HepG2 (cell line): ENCODE data around the gene GOLGA7B. TPM values are rescaled to one million over a fixed set of nuclear protein-coding genes. Genes with fewer than 3 reads are reported as not detected.

Source experiments
- ARHGAP35 ChIP-seq: sonication (generic); formaldehyde crosslinking; IDR thresholded peaks from 2 replicates; pipeline ENCODE4 v1.9.0; 2022; ENCODE audit warnings: mild to moderate bottlenecking, inconsistent platforms, moderate library complexity, missing genetic modification reagents, borderline replicate concordance
- BRCA1 ChIP-seq: sonication (generic); formaldehyde crosslinking; IDR thresholded peaks from 2 replicates; pipeline ENCODE4 v1.4.0; 2020; ENCODE audit warnings: missing genetic modification reagents
- CCAR2 ChIP-seq: fragments of 200-400 bp; formaldehyde crosslinking; optimal IDR thresholded peaks from 2 replicates; pipeline ENCODE3; 2018; ENCODE audit warnings: low read depth, mild to moderate bottlenecking, low read length, moderate library complexity
- KAT2B ChIP-seq: fragments of 150-350 bp; IDR thresholded peaks from 2 replicates; pipeline ENCODE4 v1.6.1; 2014; ENCODE audit warnings: low read depth, low read length, borderline replicate concordance
- MAF1 ChIP-seq: sonication (generic); formaldehyde crosslinking; IDR thresholded peaks from 2 replicates; pipeline ENCODE4 v1.5.0; 2020; ENCODE audit warnings: missing genetic modification reagents, borderline replicate concordance
- NR2F6 ChIP-seq, 2 experiments: IDR thresholded peaks; 2 replicates each; pipeline ENCODE4 v1.6.1; 2016; ENCODE audit warnings: antibody characterized with exemption in 1 of 2, mild to moderate bottlenecking in 1 of 2
- ONECUT2 ChIP-seq: sonication (generic); formaldehyde crosslinking; IDR thresholded peaks from 2 replicates; pipeline ENCODE4 v1.4.0; 2020; ENCODE audit warnings: missing genetic modification reagents
- RAD51 ChIP-seq: fragments of 450-650 bp; IDR thresholded peaks from 2 replicates; pipeline ENCODE4 v1.6.1; 2016; ENCODE audit warnings: borderline replicate concordance
- RORA ChIP-seq: sonication (generic); formaldehyde crosslinking; IDR thresholded peaks from 2 replicates; pipeline ENCODE4 v1.5.0; 2020; ENCODE audit warnings: mild to moderate bottlenecking, missing genetic modification reagents, moderate library complexity
- SAP130 ChIP-seq: IDR thresholded peaks from 2 replicates; pipeline ENCODE4 v1.6.1; 2016; ENCODE audit warnings: low read depth
- SCMH1 ChIP-seq: sonication (generic); formaldehyde crosslinking; IDR thresholded peaks from 2 replicates; pipeline ENCODE4 v1.9.0; 2021; ENCODE audit warnings: missing genetic modification reagents, mild to moderate bottlenecking, borderline replicate concordance
- STAT5B ChIP-seq: sonication (generic); formaldehyde crosslinking; IDR thresholded peaks from 2 replicates; pipeline ENCODE4 v1.4.0; 2020; ENCODE audit warnings: missing genetic modification reagents
- TEAD3 ChIP-seq: optimal IDR thresholded peaks from 2 replicates; pipeline ENCODE3; 2016; ENCODE audit warnings: borderline replicate concordance
- XRCC5 ChIP-seq: fragments of 200-400 bp; formaldehyde crosslinking; optimal IDR thresholded peaks from 2 replicates; pipeline ENCODE3; 2017; ENCODE audit warnings: mild to moderate bottlenecking, low read length
- ZFP36L1 ChIP-seq: sonication (generic); formaldehyde crosslinking; IDR thresholded peaks from 2 replicates; pipeline ENCODE4 v1.8.0; 2022; ENCODE audit warnings: mild to moderate bottlenecking, missing genetic modification reagents, moderate library complexity
- ZNF331 ChIP-seq: sonication (generic); formaldehyde crosslinking; IDR thresholded peaks from 2 replicates; pipeline ENCODE4 v1.4.0; 2020; ENCODE audit warnings: missing genetic modification reagents
- ZNF383 ChIP-seq: sonication (generic); formaldehyde crosslinking; IDR thresholded peaks from 2 replicates; pipeline ENCODE4 v1.4.0; 2020; ENCODE audit warnings: missing genetic modification reagents, mild to moderate bottlenecking, borderline replicate concordance
- ZNF460 ChIP-seq: sonication (generic); formaldehyde crosslinking; IDR thresholded peaks from 2 replicates; pipeline ENCODE4 v1.5.1; 2020; ENCODE audit warnings: missing genetic modification reagents, mild to moderate bottlenecking, borderline replicate concordance
- ZNF510 ChIP-seq: sonication (generic); formaldehyde crosslinking; IDR thresholded peaks from 2 replicates; pipeline ENCODE4 v1.4.0; 2020; ENCODE audit warnings: low read depth, mild to moderate bottlenecking, missing genetic modification reagents
- ZNF552 ChIP-seq: sonication (generic); formaldehyde crosslinking; IDR thresholded peaks from 2 replicates; pipeline ENCODE4 v1.9.0; 2022; ENCODE audit warnings: missing genetic modification reagents, mild to moderate bottlenecking, borderline replicate concordance
- polyA plus RNA-seq, 8 experiments: library from polyadenylated mRNA; depleted of rRNA in 3 of 8; stranded (reverse) in 7 of 8; unstranded in 1 of 8; fragments of >200 nt; fragmentation: Illumina TruSeq in 4 of 8; extraction: Trizol in 4 of 8; gene quantifications; 2 replicates each; pipeline versions ENCODE4 v1.2.1 to v1.2.3, GENCODE V29; 2011 to 2016; ENCODE audit warnings: low read depth in 4 of 8, missing spikeins in 1 of 8, mixed read lengths in 1 of 8; ENCODE audit not compliant: insufficient read depth in 1 of 8
- total RNA-seq, 5 experiments: library from RNA; depleted of rRNA; stranded (reverse); fragments of >200 nt; fragmentation: Illumina TruSeq; extraction: Trizol; gene quantifications; 2 replicates each; pipeline ENCODE4 v1.2.3, GENCODE V29; 2016; ENCODE audit warnings: low read depth in 1 of 5
- TF ChIP-seq, protein P1 (sequence below): IDR thresholded peaks from 2 replicates; pipeline ENCODE4 v1.6.1; 2016; ENCODE audit warnings: missing compliant biosample characterization, missing genetic modification reagents, borderline replicate concordance
- TF ChIP-seq, protein P2 (sequence below): sonication (generic); formaldehyde crosslinking; IDR thresholded peaks from 2 replicates; pipeline ENCODE4 v1.9.0; 2021; ENCODE audit warnings: missing genetic modification reagents, borderline replicate concordance
- TF ChIP-seq, protein P3 (sequence below): sonication (generic); formaldehyde crosslinking; IDR thresholded peaks from 2 replicates; pipeline ENCODE4 v1.4.0; 2020; ENCODE audit warnings: missing genetic modification reagents, borderline replicate concordance
- TF ChIP-seq, protein P4 (sequence below): sonication (generic); formaldehyde crosslinking; IDR thresholded peaks from 2 replicates; pipeline ENCODE4 v1.4.0; 2020; ENCODE audit warnings: missing genetic modification reagents; ENCODE audit errors: not compliant biosample characterization

GOLGA7B gene
- total and polyA plus RNA-seq, 2 of the 13 experiments (the other 11 are each of a cell fraction or from before 2014, with no cell fraction given): not detected

DNA sequence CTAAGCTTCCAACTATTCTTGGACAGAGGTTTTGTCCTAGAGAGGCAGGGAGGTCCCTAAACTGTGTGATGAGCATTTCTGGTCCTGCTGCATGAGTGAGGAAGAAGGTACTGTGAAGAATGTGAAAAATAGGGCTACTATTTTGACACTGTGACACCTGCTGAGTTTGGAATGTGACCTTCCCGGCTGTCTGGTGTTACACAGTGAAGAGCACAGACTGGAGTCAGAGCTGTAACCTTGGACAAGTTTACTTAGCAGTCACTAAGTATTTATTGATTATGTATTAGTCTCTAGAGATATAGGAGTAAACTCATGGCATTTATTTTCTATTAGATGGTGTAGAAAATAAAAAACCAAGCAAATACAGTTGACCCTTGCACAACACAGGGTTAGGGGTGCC lies 12.3 kb downstream of the GOLGA7B start (continued):
- TF ChIP-seq RAD51 (no peak), ZNF510 (CRISPR knock-in tag) (no peak), MAF1 (CRISPR knock-in tag) (no peak), ARHGAP35 (CRISPR knock-in tag) (no peak), ZNF331 (0 out of 2 replicates have a peak, but pooled peaks have one; percentile 20), SCMH1 (no peak), CCAR2 (no peak), ZFP36L1 (CRISPR knock-in tag) (no peak), STAT5B (CRISPR knock-in tag) (no peak), BRCA1 (no peak), NR2F6 (IDR thresholded peaks at IDR 0.05) (peak; percentile 83), NR2F6 (CRISPR knock-in tag; IDR thresholded peaks at IDR 0.05) (peak; percentile 73), ONECUT2 (CRISPR knock-in tag) (peak; percentile 77), ZNF552 (CRISPR knock-in tag) (no peak), ZNF460 (no peak), RORA (CRISPR knock-in tag) (no peak), TEAD3 (CRISPR knock-in tag) (peak; percentile 92), XRCC5 (no peak), SAP130 (CRISPR knock-in tag) (no peak), KAT2B (no peak), ZNF383 (CRISPR knock-in tag) (no peak)
- TF ChIP-seq, protein P1, sequence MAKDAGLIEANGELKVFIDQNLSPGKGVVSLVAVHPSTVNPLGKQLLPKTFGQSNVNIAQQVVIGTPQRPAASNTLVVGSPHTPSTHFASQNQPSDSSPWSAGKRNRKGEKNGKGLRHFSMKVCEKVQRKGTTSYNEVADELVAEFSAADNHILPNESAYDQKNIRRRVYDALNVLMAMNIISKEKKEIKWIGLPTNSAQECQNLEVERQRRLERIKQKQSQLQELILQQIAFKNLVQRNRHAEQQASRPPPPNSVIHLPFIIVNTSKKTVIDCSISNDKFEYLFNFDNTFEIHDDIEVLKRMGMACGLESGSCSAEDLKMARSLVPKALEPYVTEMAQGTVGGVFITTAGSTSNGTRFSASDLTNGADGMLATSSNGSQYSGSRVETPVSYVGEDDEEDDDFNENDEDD (CRISPR knock-in tag): no peak
- TF ChIP-seq, protein P2, sequence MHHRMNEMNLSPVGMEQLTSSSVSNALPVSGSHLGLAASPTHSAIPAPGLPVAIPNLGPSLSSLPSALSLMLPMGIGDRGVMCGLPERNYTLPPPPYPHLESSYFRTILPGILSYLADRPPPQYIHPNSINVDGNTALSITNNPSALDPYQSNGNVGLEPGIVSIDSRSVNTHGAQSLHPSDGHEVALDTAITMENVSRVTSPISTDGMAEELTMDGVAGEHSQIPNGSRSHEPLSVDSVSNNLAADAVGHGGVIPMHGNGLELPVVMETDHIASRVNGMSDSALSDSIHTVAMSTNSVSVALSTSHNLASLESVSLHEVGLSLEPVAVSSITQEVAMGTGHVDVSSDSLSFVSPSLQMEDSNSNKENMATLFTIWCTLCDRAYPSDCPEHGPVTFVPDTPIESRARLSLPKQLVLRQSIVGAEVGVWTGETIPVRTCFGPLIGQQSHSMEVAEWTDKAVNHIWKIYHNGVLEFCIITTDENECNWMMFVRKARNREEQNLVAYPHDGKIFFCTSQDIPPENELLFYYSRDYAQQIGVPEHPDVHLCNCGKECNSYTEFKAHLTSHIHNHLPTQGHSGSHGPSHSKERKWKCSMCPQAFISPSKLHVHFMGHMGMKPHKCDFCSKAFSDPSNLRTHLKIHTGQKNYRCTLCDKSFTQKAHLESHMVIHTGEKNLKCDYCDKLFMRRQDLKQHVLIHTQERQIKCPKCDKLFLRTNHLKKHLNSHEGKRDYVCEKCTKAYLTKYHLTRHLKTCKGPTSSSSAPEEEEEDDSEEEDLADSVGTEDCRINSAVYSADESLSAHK (CRISPR knock-in tag): no peak
- TF ChIP-seq, protein P3, sequence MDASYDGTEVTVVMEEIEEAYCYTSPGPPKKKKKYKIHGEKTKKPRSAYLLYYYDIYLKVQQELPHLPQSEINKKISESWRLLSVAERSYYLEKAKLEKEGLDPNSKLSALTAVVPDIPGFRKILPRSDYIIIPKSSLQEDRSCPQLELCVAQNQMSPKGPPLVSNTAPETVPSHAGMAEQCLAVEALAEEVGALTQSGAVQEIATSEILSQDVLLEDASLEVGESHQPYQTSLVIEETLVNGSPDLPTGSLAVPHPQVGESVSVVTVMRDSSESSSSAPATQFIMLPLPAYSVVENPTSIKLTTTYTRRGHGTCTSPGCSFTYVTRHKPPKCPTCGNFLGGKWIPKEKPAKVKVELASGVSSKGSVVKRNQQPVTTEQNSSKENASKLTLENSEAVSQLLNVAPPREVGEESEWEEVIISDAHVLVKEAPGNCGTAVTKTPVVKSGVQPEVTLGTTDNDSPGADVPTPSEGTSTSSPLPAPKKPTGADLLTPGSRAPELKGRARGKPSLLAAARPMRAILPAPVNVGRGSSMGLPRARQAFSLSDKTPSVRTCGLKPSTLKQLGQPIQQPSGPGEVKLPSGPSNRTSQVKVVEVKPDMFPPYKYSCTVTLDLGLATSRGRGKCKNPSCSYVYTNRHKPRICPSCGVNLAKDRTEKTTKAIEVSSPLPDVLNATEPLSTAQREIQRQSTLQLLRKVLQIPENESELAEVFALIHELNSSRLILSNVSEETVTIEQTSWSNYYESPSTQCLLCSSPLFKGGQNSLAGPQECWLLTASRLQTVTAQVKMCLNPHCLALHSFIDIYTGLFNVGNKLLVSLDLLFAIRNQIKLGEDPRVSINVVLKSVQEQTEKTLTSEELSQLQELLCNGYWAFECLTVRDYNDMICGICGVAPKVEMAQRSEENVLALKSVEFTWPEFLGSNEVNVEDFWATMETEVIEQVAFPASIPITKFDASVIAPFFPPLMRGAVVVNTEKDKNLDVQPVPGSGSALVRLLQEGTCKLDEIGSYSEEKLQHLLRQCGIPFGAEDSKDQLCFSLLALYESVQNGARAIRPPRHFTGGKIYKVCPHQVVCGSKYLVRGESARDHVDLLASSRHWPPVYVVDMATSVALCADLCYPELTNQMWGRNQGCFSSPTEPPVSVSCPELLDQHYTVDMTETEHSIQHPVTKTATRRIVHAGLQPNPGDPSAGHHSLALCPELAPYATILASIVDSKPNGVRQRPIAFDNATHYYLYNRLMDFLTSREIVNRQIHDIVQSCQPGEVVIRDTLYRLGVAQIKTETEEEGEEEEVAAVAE (CRISPR knock-in tag): no peak
- TF ChIP-seq, protein P4, sequence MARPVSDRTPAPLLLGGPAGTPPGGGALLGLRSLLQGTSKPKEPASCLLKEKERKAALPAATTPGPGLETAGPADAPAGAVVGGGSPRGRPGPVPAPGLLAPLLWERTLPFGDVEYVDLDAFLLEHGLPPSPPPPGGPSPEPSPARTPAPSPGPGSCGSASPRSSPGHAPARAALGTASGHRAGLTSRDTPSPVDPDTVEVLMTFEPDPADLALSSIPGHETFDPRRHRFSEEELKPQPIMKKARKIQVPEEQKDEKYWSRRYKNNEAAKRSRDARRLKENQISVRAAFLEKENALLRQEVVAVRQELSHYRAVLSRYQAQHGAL (CRISPR knock-in tag): no peak
